Measurements from ENCODE around the gene MLLT3. TPM values are rescaled to one million over a fixed set of nuclear protein-coding genes. Genes with fewer than 3 reads are reported as not detected.

The MLLT3 gene
- total RNA-seq, 6 experiments from 2014 or later: 0.43 to 2.5 (median 1.2) TPM

GRCh38 chr9:20509466-20509865 is 112.8 kb downstream of the MLLT3 start:
- intact Hi-C loops (cut with DNase I): no loop called here
- Histone ChIP-seq H3K4me1 (no peaks in the 10 kb centered on the region), H3K36me3 (no peaks in the 10 kb centered on the region), H3K27me3 (no peaks in the 10 kb centered on the region), H3K9me3 (no peaks in the 10 kb centered on the region), H3K4me3 (no peak overlapping the region), H3K27ac (no peak overlapping the region)
- TF ChIP-seq POLR2A (IDR thresholded peaks at IDR 0.05) (no peak), CTCF (IDR thresholded peaks at IDR 0.05) (no peak)
- no peak for DNase-seq
- WGBS (ENCODE audit: insufficient coverage, low coverage, low lambda C conversion rate, missing lambda C conversion rate): 55% methylated on average over 3 of the region's 3 CpGs
- ATAC-seq: no peak

- ATAC-seq: no peak
- no peaks in the 10 kb centered on the region for H3K27me3 ChIP-seq
- no peaks in the 10 kb centered on the region for H3K9me3 ChIP-seq
- no peaks in the 10 kb centered on the region for H3K4me1 ChIP-seq
- no peak overlapping the region for H3K4me3 ChIP-seq
- WGBS (ENCODE audit: insufficient coverage, low coverage, low lambda C conversion rate, missing lambda C conversion rate): 45% methylated on average over 2 of the region's 2 CpGs
- intact Hi-C loops (cut with DNase I): no loop called here
- H3K27ac ChIP-seq: no peak overlapping the region
- no peak for DNase-seq
- H3K36me3 ChIP-seq: no peaks in the 10 kb centered on the region
- TF ChIP-seq CTCF (IDR thresholded peaks at IDR 0.05): no peak
- TF ChIP-seq POLR2A (IDR thresholded peaks at IDR 0.05): no peak
Measured at GRCh38 chr9:20508242-20508641, 114.1 kb downstream of the MLLT3 start.

- Histone ChIP-seq H3K27me3 (no peaks in the 10 kb centered on the region), H3K36me3 (no peaks in the 10 kb centered on the region), H3K4me1 (no peaks in the 10 kb centered on the region), H3K27ac (no peak overlapping the region), H3K9me3 (no peaks in the 10 kb centered on the region), H3K4me3 (no peak overlapping the region)
- intact Hi-C loops (cut with DNase I): no loop called here
- WGBS (ENCODE audit: insufficient coverage, low coverage, low lambda C conversion rate, missing lambda C conversion rate): 20% methylated on average over 1 of the region's 1 CpG
- no peak for ATAC-seq
- TF ChIP-seq POLR2A (IDR thresholded peaks at IDR 0.05) (no peak), CTCF (IDR thresholded peaks at IDR 0.05) (no peak)
- DNase-seq: no peak
Measured at GRCh38 chr9:20507431-20507830, 114.9 kb downstream of the MLLT3 start.

GRCh38 chr9:20506099-20506900 is 116.0 kb downstream of the MLLT3 start:
- ATAC-seq (no peak), DNase-seq (no peak)
- Histone ChIP-seq H3K36me3 (no peaks in the 10 kb centered on the region), H3K4me1 (no peaks in the 10 kb centered on the region), H3K27me3 (no peaks in the 10 kb centered on the region), H3K4me3 (no peak overlapping the region), H3K9me3 (no peaks in the 10 kb centered on the region), H3K27ac (no peak overlapping the region)
- 64% methylated on average over 6 of the region's 11 CpGs for WGBS (ENCODE audit: insufficient coverage, low coverage, low lambda C conversion rate, missing lambda C conversion rate)
- TF ChIP-seq POLR2A (IDR thresholded peaks at IDR 0.05) (no peak), CTCF (IDR thresholded peaks at IDR 0.05) (no peak)
- intact Hi-C loops (cut with DNase I): no loop called here

Measured in right lobe of liver (tissue), 6 donors.